VCaP (cell line): ENCODE measurements around the gene ASIC3.

Source experiments
- H3K27ac ChIP-seq: fragments of 450-650 bp; 2 replicates; pipeline ENCODE4 v1.5.1; 2017
- TF ChIP-seq, protein P1 (sequence below): fragments of 450-650 bp; conservative IDR thresholded peaks from 2 replicates; pipeline ENCODE4 v1.5.1; 2017; ENCODE audit warnings: mild to moderate bottlenecking, moderate library complexity

Gene ASIC3

GRCh38 chr7:151019130-151019447 is 29.2 kb upstream of the ASIC3 start:
- peak overlapping the region; percentile 59 for H3K27ac ChIP-seq
- TF ChIP-seq, protein P1, sequence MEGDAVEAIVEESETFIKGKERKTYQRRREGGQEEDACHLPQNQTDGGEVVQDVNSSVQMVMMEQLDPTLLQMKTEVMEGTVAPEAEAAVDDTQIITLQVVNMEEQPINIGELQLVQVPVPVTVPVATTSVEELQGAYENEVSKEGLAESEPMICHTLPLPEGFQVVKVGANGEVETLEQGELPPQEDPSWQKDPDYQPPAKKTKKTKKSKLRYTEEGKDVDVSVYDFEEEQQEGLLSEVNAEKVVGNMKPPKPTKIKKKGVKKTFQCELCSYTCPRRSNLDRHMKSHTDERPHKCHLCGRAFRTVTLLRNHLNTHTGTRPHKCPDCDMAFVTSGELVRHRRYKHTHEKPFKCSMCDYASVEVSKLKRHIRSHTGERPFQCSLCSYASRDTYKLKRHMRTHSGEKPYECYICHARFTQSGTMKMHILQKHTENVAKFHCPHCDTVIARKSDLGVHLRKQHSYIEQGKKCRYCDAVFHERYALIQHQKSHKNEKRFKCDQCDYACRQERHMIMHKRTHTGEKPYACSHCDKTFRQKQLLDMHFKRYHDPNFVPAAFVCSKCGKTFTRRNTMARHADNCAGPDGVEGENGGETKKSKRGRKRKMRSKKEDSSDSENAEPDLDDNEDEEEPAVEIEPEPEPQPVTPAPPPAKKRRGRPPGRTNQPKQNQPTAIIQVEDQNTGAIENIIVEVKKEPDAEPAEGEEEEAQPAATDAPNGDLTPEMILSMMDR: no peak

- TF ChIP-seq, protein P1: no peak
- H3K27ac ChIP-seq: no peak overlapping the region
Measured at GRCh38 chr7:151020231-151020630, 28.1 kb upstream of the ASIC3 start.

GRCh38 chr7:151023232-151023631 is 25.1 kb upstream of the ASIC3 start:
- no peak overlapping the region for H3K27ac ChIP-seq
- TF ChIP-seq, protein P1: no peak

DNA sequence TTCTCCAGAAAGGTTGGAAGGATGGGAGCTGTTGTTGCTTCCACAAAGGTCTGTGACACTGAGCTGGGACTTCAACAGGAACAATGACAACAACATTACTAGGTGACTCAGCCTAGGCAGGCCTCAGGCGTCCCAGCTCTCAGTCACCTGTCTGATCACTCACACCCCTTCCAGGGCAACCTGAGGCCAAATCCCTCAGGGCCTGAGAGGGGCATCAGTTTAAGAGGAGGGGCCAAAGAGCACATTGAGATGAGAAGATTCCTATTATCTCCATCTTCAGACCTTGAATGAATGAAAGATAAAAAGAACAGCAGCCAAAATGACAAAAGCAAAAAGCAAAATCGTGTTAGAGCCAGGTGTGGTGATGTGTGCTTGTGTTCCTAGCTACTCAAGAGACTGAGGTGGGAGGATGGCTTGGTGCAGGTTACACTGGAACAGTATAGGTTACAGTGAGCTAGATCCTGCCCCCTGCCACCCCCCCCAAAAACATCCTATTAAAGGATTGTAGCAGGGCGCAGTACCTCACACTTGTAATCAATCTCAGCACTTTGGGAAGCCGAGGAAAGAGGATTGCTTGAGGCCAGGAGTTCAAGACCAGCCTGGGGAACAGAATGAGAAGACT is 23.8 kb upstream of the ASIC3 start, which contains the start of gene ATG9B:
ATG9B (minus strand) TSS at position 60 of the 622 bp plus-strand sequence. CDS start 71 bp downstream, outside the sequence.
- TF ChIP-seq, protein P1: no peak
- no peak within 1 kb of the TSS for H3K27ac ChIP-seq

DNA sequence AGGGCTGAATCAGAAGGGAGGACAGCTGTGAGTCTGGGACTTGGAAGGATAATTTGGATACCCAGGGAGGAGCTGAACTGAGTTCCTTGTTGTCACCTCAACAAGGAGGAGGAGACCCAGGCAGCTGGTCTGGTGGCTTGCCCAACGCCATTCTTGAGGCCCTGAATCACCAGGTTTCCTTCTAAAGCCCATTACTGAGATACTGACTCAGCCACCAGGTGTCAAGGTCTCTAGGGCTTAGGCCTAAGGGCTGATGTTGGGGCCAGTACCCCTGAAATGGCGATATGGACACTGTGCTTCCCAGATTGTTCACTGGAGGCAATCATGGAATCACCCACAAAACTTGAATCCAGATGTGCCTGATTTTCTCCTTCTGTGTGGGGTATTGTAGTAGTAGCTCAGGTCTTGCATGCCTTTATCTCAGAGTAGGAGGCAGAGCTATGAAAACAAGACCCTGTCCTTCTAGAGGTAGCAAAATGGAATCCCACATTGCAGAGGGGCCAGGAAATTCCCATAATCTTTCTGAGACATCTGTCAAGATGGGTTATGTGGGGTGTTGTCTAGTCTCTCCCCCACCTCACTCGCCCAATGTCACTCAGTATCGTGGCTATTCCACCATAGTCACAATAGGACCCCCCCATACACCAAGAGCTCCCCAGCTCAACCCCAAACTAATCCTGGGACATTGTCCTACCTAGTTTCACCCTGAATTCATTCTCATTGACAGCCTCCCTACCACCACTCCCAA is 22.2 kb upstream of the ASIC3 start:
- no peak overlapping the region for H3K27ac ChIP-seq
- TF ChIP-seq, protein P1: no peak

- peak overlapping the region; percentile 80 for H3K27ac ChIP-seq
Measured at GRCh38 chr7:151026771-151027727, 21.3 kb upstream of the ASIC3 start.

- H3K27ac ChIP-seq: peak overlapping the region; percentile 80
Measured at GRCh38 chr7:151027728-151028130, 20.6 kb upstream of the ASIC3 start.
